Left lobe of liver (tissue), 2 donors: ENCODE measurements around the gene SMYD3. TPM values are rescaled to one million over a fixed set of nuclear protein-coding genes. Genes with fewer than 3 reads are reported as not detected.
A peak's percentile ranks its signal among the peaks of the same experiment; 100 is the strongest.
"Not testable (repeated sequence)": the region's sequence is repeated elsewhere in the genome, so short reads cannot be mapped to it uniquely, and the experiment has no call there.

Experiments used
- ATAC-seq: fragments of 200-7000 bp; cut with Tn5 transposase; one replicate; pipeline ENCODE4 v1.9.1; 2020; ENCODE audit warnings: mild to moderate bottlenecking, moderate library complexity
- DNase-seq: peaks from one replicate; pipeline ENCODE4 v3.0.0-alpha.2; 2020; ENCODE audit warnings: low spot score
- total RNA-seq: library from RNA; stranded (reverse); gene quantifications from one replicate; pipeline ENCODE4 v1.2.1, GENCODE V29; 2021
- donor health status: DM: no; HTN: no; CAD: no; lungs with moderate emphysema.
- donor health status: DM: no; HTN: yes; CAD: no.

The SMYD3 gene
- total RNA-seq, 1 donor from 2014 or later, result 6.7 TPM

DNA sequence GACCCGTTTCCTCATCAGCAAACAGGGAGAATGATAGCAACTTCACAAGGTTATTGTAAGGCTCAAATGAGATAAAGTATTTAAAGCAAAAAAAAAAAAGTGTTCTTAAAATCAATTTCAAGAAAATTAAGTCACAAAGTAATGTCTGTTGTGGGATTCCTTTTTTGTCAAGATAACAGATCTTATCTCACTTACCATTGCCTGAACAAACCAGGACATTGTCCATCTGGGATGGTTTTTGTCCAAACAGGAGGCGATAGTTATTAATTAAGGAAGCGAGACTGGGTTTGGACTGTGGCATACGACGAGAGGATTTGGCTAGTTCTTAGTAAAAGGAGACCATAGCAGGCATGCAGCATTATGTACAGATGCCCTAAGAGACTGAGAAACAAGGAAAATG is 458.4 kb downstream of the SMYD3 start:
- ATAC-seq, result no peak
- DNase-seq, result no peak

DNA sequence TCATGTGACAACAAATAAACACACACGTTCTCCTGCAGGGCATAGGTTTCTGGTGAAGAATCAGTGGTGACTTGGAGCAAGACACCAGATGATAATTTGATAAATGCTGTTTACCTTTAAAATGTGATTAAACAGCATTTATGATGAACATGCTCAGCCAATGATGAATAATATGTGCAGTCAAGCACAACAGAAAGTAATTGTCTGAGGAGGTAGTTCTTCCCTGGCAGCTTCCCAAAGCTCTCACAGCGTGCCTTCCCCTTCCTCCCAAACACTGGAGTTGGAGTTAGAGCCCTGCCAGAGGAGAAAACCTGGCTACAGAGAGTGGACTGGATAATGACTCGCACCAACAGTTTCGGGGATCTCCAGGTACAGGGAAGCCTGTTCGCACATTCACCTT is 463.5 kb downstream of the SMYD3 start:
- ATAC-seq (no peak), DNase-seq (no peak)

DNA sequence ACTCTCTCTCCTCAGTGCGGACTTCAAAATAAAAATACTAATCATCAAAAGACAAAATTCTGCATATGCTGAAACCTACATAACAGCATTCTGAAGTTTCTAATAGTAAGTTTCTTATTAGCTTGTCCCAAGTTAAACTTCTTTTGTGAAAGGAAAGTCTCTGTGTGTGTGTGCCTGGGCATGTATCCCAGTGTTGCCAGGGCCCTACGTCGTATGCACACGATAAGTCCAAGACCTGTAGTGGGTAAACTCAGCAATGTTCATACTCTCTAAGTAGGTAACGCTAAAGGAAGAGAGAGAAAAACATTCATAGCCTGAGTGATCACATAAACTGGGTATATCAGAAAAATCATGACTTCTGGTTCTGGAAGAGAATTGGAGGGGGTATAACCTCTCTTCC is 465.7 kb downstream of the SMYD3 start:
- DNase-seq (no peak), ATAC-seq (no peak)

DNA sequence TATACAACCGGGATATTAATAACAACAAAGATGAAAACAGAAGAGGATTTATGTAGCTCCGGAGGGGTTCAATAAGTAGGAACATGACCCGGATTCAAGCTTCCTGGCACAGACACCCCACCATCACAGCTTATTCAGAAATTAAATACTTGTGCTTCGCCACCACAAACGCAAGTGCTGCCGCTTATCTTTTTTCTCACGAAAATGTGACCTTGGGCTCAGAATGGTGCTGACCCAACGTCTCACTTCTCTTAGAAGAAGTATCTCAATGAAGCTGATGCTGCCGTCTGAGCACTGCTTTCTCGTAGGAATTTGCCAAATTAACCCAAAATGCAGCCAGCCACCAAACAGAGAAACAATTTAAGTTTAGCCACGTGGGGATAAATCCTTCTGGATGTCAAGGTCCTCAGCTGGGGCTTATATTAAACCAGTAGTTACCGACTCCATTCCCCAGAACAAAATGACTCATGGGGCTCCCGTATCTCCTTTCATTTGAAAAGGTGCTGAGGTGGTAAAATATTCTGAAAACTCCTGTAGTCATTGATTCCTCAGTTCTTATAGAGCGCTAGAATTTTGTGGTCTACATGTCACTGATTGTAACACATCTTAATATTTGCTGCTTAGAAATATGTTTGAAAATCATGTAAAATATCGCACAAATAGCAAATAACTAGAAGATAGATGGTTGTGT is 466.7 kb downstream of the SMYD3 start:
- no peak for ATAC-seq
- DNase-seq, result no peak

DNA sequence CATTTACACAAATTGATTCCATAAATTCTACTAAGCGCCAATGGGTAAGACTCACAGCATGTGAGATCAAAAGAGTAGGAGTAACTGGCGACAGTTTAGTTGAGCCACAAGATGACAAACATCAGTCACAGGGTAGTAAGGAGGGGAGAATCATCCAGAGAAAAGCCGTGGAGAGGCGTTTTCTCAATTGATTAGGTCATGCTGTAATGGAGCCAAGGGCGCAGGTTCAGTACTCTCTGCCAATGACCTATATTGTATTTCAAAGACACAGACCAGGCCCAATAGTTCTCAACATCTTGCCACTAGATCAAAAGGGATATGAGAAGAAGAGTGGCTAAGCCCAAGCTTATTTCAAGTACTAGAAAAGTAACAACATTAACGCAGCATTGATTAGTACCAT is 467.5 kb downstream of the SMYD3 start:
- ATAC-seq (no peak), DNase-seq (no peak)

DNA sequence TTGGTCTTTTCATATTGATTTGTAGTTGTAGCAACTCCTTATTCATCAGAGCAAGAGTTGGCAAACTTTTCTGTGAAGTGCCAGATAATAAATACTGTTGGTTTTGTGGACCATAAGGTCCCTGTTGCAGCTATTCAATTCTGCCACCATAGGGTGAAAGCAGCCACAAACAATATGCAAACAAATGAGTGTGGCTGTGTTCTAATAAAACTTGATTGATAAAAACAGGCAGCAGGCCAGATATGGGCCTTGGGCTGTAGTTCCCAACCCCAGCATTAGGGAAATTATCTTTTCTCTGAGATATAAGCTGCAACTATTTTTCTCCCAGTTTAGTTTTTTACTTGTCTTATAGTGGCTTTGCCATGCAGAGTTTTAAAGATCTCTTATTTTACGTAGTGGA is 469.2 kb downstream of the SMYD3 start:
- ATAC-seq (no peak), DNase-seq (no peak)

DNA sequence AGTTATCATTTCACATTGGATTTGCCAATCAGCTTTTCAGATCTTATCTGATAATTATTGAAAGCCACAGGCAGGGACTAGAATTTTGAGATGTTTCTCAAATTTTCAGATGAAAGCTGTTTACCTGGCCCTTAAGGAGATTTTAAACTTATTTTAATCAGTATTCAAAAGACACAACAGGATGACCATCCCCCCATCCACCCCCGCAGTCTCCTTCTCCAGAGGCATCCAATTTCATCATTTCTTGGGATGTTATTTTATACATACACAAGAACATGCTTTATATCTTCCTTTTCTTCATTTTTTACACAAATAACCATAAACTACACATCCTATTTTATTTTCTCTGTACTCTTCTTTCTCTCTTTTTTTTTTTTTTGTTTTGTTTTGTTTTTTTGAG is 470.9 kb downstream of the SMYD3 start:
- ATAC-seq (no peak), DNase-seq (no peak)

DNA sequence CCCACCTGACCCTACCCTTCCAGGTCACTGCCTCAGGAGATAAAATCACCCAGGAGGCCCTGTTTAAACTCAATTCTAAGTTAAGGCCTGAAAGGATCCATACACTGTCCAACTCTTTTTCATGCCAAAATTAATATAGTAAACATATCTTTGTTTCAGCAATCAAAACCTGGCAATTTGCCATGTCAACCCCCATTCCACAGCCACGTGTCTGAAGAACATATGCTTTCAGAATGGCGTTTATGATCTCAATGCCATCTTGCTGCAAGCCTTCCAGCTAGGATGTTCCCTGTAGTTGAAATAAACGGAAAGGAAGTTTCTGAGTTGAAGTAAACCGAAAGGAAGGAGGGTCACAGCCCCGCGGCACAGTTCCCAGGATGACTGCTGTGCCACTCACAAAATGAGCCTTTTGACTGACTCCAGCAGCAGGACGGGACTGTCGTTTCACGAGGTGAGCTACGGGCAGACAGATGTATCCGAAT is 472.0 kb downstream of the SMYD3 start:
- ATAC-seq (no peak), DNase-seq (no peak)

DNA sequence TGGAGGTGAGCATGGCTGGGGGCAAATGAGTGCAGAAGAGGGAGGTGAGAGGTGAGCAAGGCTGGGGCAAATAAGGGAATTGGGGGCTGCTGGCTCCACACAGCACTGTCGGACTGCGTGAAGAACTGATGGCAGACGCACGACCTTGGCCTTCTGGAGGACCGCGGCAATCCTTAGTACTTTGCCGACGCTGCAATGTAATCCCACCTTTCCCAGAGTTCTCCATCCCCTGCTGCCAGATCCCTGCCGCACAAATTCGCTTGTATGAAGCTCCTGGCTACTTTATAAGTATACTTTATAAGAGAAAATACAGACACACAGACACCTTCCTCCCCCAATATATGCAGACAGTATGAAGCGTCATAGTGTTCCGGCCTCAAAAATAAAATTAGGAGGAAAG is 472.4 kb downstream of the SMYD3 start:
- DNase-seq (no peak), ATAC-seq (no peak)

DNA sequence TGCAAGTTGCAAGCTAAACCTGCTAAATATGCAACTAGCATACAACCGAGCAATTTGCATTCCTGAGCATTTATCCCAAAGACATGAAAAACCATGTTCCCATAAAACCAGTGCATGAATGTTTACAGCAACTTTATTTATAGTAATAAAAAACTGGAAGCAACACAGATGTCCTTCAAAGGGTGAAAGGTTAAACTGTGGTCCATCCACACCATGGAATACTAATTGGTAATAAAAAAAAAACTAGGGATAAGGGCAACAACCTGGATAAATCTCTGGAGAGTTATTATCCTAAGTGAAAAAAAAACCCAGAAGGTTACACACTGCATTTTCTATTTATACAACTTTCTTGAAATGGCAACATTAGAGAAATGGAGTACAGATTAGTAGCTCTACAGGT is 474.1 kb downstream of the SMYD3 start:
- DNase-seq, result no peak
- no peak for ATAC-seq

DNA sequence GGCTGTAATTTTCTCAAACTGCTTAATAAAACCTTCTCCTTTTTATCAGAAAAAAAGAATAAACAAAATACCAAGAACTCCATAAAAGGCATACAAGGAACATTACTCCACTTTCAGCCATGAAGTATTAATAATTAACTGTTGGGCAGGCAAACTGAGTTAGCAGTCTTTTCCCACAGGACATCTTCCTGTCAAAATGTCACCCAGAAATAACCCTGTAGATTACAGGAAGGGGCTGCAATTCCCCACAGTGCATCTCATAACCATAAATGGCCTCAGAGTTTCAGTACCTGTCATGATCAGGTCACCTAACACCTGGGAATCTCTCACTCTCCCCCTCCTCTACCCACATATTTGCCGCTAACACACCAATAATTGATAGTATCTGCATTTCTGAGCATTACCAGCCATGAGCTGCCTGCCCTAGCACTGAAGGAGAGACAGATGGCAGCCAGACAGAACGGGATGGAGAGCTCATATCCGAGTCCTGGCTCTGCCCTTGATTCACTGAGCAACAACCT is 475.0 kb downstream of the SMYD3 start:
- ATAC-seq (no peak), DNase-seq (no peak)

DNA sequence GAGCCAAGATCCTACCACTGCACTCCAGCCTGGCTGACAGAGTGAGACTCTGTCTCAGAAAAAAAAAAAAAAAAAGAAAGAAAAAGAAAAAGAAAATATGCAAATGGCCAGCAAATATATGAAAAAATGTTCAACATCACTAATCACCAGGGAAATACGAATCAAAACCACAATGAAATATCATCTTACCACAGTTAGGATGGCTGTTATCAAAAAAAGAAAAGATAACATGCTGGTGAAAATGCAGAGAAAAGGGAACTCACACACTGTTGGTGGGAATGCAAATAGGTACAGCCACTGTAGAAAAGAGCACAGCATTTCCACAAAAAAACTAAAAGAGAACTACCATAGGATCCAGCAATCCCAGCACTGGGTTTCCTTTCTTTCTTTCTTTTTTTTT is 477.5 kb downstream of the SMYD3 start:
- DNase-seq (no peak), ATAC-seq (no peak)

DNA sequence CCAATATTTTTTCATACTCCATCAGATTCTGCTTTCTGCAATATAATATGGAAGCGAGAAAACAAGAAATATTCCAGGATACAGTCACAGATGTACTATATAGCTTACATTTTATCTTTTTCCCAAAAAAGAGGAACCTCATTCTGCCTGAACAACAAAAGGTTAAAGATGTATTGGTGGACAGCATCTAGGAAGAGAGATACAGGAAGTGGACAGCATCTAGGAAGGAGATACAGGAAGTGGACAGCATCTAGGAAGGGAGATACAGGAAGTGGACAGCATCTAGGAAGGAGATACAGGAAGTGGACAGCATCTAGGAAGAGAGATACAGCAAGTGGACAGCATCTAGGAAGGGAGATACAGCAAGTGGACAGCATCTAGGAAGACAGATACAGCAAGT is 483.0 kb downstream of the SMYD3 start:
- DNase-seq, ATAC-seq: not testable (repeated sequence)

DNA sequence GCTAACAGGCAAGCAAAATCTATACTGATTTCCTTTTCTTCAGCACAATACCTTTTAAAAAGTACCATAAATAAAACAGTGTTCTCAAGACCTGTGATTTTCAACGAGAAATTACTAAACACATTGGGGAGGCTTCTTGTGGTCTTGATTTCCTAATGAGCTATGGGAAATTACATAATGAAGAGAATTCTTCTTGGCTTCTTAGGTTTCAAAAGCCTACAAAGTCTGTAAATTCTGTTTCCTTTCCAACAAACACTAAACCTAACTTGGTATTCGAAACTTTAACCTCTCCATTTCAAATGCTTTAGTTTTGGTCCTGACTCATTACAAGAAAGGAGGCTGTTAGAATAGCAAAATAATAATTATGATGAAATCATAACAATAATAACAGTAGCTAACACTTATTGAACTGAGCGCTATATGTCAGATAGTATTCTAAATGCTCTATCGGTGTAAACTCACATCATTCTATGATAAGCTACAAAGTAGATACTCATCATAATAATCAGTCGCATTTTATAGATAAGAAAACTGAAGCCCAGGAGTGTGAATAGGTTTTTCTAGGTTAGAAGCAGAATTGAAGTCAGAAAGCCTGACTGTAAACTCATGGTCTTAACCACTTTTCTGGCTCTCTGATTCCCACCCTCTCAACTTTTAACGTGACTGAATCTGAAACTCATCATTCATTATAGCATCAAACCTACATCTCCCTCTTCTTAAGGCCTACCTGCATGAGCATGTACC is 486.7 kb downstream of the SMYD3 start:
- ATAC-seq (no peak), DNase-seq (no peak)

DNA sequence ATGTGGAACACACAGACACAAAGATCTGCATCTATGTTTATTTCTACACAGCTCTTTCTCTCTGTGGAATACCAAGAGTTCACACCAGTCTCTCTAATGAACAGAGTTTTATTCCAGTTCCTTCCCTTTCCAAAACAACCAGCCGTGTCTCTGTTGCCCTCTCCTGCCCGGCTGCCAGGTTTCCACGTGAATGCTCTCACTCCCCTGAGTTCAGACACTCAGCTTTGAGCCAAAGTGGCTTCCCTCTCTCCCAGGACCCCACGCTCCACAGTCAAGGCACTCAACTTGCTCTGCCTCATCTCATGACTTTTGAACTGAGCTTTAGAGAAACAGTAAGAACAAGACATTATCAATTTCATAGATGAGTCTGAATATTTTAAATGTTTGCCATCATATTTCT is 488.9 kb downstream of the SMYD3 start:
- ATAC-seq, result no peak
- no peak for DNase-seq

DNA sequence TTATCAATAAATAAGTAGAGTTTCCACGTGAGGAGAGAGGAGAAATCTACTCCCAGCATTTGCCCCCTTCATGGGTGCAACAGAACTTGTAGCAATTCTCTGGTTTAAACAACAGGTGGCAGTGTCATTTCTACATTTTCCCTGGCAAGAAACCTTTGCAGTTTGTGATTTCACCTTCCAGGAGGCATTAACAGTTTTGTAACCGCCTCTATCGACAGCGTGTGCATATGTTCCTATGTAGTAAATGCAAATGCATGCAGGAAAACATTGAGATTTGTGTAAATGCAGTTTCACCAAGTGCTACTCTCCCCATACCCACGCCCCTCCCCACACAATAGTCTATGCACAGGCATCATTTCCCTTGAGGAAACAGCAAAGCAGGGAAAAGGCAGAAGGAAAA is 494.7 kb downstream of the SMYD3 start:
- ATAC-seq (peak; percentile 88), DNase-seq (no peak)

DNA sequence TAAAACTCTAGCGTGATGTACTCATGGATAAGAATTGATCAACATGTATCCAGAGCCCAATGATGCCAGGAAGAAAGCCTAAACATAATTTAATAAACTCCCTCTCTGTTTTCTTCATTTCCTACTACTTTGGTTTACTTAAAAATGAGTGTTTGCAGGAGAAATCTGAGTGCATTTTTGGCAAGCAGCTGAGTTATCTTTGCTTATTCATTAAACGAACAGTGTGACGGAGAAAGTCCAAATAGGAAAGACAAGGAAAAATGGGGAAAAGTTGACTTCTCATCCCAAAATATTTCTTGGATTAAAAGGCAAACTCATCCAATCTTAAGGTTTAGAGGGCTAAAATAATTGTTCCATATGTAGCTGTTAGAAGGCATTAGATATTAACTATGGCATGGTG is 496.7 kb downstream of the SMYD3 start:
- ATAC-seq (no peak), DNase-seq (no peak)

DNA sequence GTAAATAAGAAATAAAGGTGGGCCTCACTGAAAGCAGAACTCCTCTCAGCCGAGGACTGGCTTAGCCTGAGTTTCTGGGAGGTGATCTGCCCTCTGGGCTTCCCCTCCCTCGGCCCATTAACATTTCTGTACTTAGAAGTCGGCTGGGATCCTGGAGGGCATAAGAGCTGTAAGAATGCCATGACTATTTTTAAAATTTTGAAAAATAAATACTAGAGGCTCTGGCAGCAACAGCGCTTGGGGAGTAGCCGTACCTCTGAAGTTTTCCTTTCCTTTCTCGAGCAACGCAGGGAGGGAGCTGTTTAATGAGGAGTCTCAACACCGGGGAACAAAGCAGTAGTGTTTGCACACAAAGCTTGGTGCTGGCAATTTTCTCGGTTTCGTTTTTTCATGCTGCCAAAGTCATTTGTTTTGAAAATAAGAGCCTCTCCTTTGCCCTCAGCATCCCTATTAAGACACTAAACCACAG is 498.7 kb downstream of the SMYD3 start:
- ATAC-seq, result no peak
- no peak for DNase-seq

DNA sequence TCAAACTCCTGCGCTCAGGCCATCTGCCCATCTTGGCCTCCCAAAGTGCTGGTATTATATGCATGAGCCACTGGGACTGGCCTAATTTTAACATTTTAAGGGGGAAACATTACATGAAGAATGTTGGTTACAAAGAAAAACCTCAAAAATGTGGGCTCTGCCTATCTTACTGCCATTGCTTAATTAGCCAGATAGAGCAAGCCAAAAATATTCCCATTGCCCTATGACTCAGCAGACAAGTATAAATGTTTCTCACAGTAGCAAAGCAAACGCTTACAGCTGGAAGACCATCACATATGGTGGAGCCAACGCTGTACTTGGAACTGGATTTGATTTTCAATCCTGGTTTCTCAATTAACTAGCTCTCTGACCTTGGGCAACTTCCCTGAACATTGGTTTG is 502.0 kb downstream of the SMYD3 start:
- DNase-seq, result no peak
- peak; percentile 20 for ATAC-seq

DNA sequence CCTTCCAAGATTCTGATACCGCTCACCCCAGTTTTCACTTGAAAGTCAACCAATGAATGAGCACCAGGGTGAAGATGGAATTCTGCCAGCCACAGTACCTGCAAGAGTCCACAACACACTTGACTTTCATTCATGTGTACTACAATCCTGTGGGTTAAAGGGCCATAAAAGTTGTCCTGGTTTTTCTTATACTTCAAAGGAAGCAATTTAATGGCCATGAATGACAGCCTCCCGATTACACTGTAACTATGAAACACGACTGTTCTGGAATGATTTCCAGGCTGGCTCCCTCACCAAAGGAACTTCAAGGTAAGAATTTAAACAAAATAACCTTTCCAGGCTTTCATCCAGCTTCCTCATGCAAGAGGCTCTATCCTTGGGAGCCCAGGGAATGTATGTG is 502.8 kb downstream of the SMYD3 start:
- no peak for DNase-seq

DNA sequence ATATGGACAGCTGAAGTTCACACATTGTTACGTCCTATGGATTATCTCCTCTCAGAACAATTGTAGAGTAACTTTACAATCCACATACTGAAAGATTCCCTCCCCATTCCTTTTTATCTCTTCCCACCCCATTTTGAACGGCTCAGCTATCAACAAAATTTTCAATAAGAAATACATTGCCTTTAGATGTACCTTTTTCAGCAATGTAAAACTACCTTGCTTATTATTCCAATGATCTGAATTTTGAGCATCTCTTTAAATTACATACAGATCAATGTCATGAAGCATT is 503.7 kb downstream of the SMYD3 start:
- DNase-seq, result no peak
- no peak for ATAC-seq

More for the DNA sequence above, 502.8 kb downstream of the SMYD3 start:
- ATAC-seq, result no peak

DNA sequence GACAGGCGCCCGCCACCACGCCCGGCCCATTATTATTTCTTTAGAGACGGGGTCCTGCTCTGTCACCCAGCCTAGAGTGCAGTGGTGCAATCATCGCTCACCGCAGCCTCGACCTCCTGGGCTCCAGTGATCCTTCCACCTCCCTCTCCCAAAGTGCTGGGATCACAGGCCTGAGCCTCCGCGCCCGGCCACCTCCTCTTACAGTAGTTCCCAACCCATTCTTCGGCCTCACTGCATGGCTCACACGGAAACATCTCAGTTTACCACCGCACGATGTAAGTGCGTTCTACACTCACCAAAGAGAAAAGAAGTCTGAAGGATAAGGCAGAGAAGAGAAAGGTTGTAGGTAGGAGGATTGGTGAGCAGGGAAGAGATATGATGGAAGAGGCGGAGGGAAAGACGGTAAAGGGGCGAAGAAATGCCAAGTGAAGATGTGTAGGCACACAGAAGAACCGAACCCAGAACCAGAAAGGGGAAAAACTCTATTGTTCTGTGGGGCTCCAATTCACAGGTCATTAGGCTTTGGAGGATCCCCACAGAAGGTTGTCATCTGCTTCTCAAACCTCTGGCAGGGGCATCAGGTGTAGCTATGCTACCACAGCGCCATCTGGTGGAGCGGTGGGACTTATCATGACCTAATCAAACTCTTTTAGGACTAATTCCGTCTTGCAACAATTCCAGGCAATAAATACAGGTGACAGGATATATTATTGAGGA is 504.2 kb downstream of the SMYD3 start:
- ATAC-seq, result peak; percentile 99
- DNase-seq, result peak; percentile 83
